BJ (cell line): Measurements from ENCODE around the gene SLC9A3. TPM values are rescaled to one million over a fixed set of nuclear protein-coding genes. Genes with fewer than 3 reads are reported as not detected.

Experiments
- CTCF ChIA-PET: fragments of 350-600 bp; formaldehyde crosslinking; extraction: SDS; loops from one replicate; lab custom pipeline; 2021; ENCODE audit warnings: antibody characterized with exemption, inconsistent platforms; lab: Yijun Ruan, JAX
- POLR2A ChIA-PET: fragments of 300-600 bp; sonication (Branson Sonifier 250); formaldehyde crosslinking; extraction: SDS; loops from one replicate; lab custom pipeline; 2021; ENCODE audit warnings: antibody characterized with exemption; lab: Charles Lee
- DNase-seq: peaks from one replicate; pipeline ENCODE4 v3.0.0-alpha.2; 2011; ENCODE audit warnings: low read depth
- H3K27me3 ChIP-seq: 2 replicates; pipeline ENCODE4 v1.6.0; 2011; ENCODE audit warnings: low read length; ENCODE audit not compliant: control insufficient read depth, insufficient read depth
- H3K36me3 ChIP-seq: 2 replicates; pipeline ENCODE4 v1.5.1; 2011; ENCODE audit warnings: low read length; ENCODE audit not compliant: control insufficient read depth, insufficient read depth
- H3K4me3 ChIP-seq: 2 replicates; pipeline ENCODE4 v1.5.1; 2011; ENCODE audit warnings: low read depth, mild to moderate bottlenecking, control low read depth, low read length
- CTCF ChIP-seq: IDR thresholded peaks from 2 replicates; pipeline ENCODE4 v1.5.1; 2011; ENCODE audit warnings: low read depth, mild to moderate bottlenecking, control low read depth, inconsistent platforms, low read length, moderate library complexity; ENCODE audit not compliant: insufficient read depth
- polyA plus RNA-seq: library from polyadenylated mRNA; depleted of rRNA; stranded (reverse); fragments of >200 nt; gene quantifications from 2 replicates; pipeline ENCODE4 v1.2.3, GENCODE V29; 2011

The SLC9A3 gene
- polyA plus RNA-seq, 1 experiment, result 1.2 TPM

GRCh38 chr5:484556-484955 is 39.7 kb downstream of the SLC9A3 start:
- Histone ChIP-seq H3K27me3 (no peaks in the 10 kb centered on the region), H3K36me3 (no peaks in the 10 kb centered on the region), H3K4me3 (no peak overlapping the region)
- ChIA-PET CTCF (no interaction called here), POLR2A (no interaction called here)
- DNase-seq, result no peak
- TF ChIP-seq CTCF, result no peak

GRCh38 chr5:483434-484140 is 40.7 kb downstream of the SLC9A3 start:
- Histone ChIP-seq H3K27me3 (no peaks in the 10 kb centered on the region), H3K4me3 (no peak overlapping the region), H3K36me3 (no peaks in the 10 kb centered on the region)
- ChIA-PET CTCF (no interaction called here), POLR2A (no interaction called here)
- no peak for TF ChIP-seq CTCF
- no peak for DNase-seq

DNA sequence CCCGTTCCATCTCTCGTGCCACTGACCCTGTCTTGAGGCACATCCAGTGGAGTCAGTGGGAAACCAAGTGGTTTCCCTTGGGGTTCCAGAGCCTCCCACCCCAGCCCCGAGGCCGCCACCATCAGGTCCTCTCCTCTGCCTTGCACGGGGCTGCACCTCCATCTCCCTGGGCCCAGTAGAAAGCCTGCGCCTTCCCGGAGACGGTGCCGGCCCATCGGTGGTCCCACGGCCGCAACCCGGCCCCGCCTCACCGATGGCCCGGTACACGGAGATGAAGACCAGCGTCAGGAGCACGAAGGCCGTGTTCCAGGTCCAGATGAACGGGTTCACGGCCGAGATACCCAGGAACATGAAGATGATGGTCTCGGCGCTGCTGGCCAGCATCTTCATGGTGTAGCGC is 41.2 kb downstream of the SLC9A3 start:
- Histone ChIP-seq H3K4me3 (no peak overlapping the region), H3K36me3 (no peaks in the 10 kb centered on the region), H3K27me3 (no peaks in the 10 kb centered on the region)
- TF ChIP-seq CTCF, result no peak
- POLR2A ChIA-PET, result no interaction called here
- CTCF ChIA-PET, result no interaction called here
- no peak for DNase-seq

- POLR2A ChIA-PET, result no interaction called here
- DNase-seq, result no peak
- Histone ChIP-seq H3K4me3 (no peak overlapping the region), H3K27me3 (no peaks in the 10 kb centered on the region), H3K36me3 (no peaks in the 10 kb centered on the region)
- TF ChIP-seq CTCF, result no peak
- CTCF ChIA-PET, result no interaction called here
Observed at GRCh38 chr5:482506-482905, 41.7 kb downstream of the SLC9A3 start.

GRCh38 chr5:482021-482420 is 42.2 kb downstream of the SLC9A3 start:
- no peak for TF ChIP-seq CTCF
- CTCF ChIA-PET, result no interaction called here
- Histone ChIP-seq H3K4me3 (no peak overlapping the region), H3K27me3 (no peaks in the 10 kb centered on the region), H3K36me3 (no peaks in the 10 kb centered on the region)
- POLR2A ChIA-PET, result no interaction called here
- no peak for DNase-seq
